Cardiac atrium fibroblast (primary cell): ENCODE measurements around the gene ZBTB43. TPM values are rescaled to one million over a fixed set of nuclear protein-coding genes. Genes with fewer than 3 reads are reported as not detected.

Experiments used
- total RNA-seq: library from RNA; depleted of rRNA; stranded (reverse); fragments of >200 nt; gene quantifications from 2 replicates; pipeline ENCODE4 v1.2.3, GENCODE V29; 2015

The ZBTB43 gene
- 5.2 and 6.8 TPM in 2 replicates for total RNA-seq

GRCh38 chr9:126804696-126805553, at the start of gene ZBTB43:
Gene ZBTB43, plus strand, starts transcription at chr9:126805040. Its CDS starts 27,470 bp downstream, at chr9:126832510.

GRCh38 chr9:126860077-126860756, 55.4 kb downstream of the ZBTB43 start, which contains the start of gene ZBTB34:
Gene ZBTB34, plus strand, starts transcription at chr9:126860639. Its CDS starts 18,761 bp downstream, at chr9:126879400.

Other genes with a start within 250 kb of the ZBTB43 start
- not detected in 2 replicates for gene LMX1B, start 191.1 kb upstream of the ZBTB43 start, total RNA-seq
- 6.1 and 6.2 TPM in 2 replicates for gene ZBTB34, start 55.6 kb downstream of the ZBTB43 start, total RNA-seq
- gene RALGPS1, start 109.7 kb downstream of the ZBTB43 start, total RNA-seq = 0.65 and 0.72 TPM in 2 replicates